HG03175 (cell line): ENCODE data around the gene LLPH.

Experiments used
- ATAC-seq: cut with Tn5 transposase; IDR thresholded peaks from one replicate; pipeline ENCODE4 v1.9.1; 2021; ENCODE audit warnings: mild to moderate bottlenecking, moderate library complexity; ENCODE audit not compliant: unreplicated experiment

The LLPH gene

DNA sequence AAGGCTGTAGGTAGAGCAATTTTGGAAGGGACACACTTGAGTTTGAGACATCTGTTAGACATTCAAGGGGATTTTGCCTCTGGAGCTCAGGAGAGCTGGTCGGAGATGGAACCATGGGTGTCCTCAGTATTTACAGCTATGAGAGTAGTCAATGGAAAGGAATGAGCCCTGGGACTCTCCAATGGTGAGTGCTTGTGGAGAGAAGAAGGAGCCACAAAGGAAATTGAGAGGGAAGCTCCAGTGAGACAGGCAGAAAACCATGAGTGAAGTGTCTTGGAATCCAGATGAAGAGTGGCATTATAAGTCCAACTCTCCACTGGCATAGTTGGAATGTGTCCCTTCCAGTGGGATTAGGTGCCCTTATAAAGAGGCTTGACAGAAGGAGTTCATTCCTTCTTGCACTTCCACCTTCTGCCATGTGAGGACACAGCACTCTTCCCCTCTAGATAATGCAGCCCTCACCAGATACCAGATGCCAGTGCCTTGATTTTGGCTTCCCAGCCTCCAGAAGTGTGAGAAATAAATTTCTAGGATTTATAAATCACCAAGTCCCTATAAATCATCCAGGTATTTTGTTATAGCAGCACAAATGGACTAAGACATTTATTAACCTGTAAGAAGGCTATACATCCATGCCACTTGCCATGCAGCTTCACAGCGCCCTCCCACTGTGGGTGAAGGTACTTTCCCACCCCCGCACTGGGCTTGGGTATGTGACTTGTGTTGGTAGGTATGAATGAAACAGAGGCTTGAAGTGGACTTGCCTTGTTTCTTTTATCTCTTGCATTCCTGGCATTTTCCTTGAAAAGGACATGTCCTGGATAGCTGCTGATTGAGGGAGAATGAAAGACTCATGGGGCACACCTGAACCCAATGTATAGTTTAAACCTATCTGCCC lies 27.3 kb downstream of the LLPH start:
- no peak for ATAC-seq

GRCh38 chr12:66092559-66093269 lies 37.8 kb downstream of the LLPH start:
- ATAC-seq = peak; percentile 57

DNA sequence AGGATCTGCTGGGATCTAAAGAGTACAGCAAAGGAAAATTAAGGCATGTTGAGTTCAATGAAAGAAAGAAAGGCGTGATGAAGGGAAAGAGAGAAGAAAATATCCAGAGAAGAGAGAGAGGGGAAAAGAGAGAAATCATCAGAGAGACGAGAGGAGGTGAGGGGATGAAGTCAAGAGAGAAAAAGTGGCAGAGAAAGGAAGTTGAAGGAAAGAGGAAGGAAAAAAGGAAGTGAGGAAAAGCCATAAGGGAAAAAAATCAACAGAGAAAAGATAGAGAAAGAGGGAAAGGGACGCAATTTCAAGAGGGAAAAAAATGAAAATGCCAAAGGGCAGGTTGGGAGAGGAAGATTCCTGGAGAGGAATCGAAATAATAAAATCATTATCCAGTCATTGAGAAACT lies 40.4 kb downstream of the LLPH start:
- no peak for ATAC-seq

DNA sequence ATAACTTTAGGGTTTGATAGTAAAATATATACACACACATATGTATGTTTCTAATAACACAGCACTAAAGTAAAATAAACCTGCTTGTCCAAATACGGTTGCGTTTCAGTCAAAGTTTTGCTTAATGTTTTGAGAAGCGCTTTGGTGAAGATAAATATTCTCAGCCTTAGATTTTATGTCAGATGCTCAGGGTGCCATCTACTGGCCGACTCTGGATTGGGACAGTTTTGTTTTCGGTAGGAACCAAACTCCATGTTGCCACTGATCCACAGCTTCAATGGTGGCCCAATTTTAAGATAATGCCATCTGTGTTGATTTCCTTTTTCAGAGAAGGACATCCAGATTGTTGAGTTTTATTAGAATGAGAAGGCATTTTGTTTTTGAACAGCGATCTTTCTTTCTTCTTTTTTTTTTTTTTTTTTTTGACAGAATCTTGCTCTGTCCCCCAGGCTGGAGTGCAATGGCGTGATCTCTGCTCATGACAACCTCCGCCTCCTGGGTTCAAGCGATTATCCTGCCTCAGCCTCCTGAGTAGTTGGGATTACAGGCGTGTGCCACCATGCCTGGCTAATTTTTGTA lies 43.1 kb downstream of the LLPH start:
- ATAC-seq = peak; percentile 81

- ATAC-seq = no peak
Observed at GRCh38 chr12:66085998-66086397, 44.6 kb downstream of the LLPH start.

- ATAC-seq = no peak
Observed at GRCh38 chr12:66085213-66085612, 45.3 kb downstream of the LLPH start.

- ATAC-seq = no peak
Observed at GRCh38 chr12:66083766-66084165, 46.8 kb downstream of the LLPH start.

DNA sequence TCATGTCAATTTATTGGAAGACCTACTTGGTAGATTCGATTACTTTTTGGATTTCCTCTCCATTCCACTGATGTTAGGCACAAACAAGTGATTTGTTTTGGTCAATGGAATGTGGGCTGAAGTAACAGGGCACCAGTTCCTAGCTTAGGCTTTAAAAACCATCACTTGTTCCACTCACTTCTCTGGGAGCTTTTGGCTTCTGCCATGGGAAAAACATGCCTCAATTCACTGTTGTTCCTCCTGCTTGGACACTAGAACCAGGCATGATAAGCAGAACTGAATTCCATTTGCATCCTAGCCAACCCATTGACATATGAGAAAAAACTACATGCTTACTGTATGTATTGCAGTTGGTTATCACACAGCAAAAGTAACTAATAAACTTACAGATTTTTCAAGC lies 47.8 kb downstream of the LLPH start:
- no peak for ATAC-seq

- ATAC-seq = no peak
Observed at GRCh38 chr12:66080791-66081190, 49.8 kb downstream of the LLPH start.

DNA sequence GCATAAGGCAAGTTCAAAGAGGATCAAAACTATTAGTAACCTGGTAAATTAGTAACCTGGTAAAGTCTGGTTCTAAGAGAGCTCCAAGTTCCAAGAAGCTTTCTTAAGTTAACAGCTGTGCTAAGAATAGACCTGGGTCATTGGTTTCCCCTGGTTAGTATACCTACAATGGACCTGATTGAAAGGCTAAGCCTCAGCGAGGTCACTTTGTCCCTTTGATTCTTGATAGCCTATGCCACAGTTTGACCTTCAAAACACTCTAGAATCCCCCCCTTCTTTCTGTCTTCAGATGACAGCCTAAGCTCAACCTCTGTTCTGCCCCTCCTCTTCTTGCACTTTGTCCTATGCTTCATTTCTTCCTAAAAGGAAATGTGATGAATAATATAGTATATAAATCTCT lies 53.0 kb downstream of the LLPH start:
- ATAC-seq = no peak

- no peak for ATAC-seq
Observed at GRCh38 chr12:66074561-66074960, 56.0 kb downstream of the LLPH start.

- peak; percentile 59 for ATAC-seq
Observed at GRCh38 chr12:66072566-66072965, 58.0 kb downstream of the LLPH start.

DNA sequence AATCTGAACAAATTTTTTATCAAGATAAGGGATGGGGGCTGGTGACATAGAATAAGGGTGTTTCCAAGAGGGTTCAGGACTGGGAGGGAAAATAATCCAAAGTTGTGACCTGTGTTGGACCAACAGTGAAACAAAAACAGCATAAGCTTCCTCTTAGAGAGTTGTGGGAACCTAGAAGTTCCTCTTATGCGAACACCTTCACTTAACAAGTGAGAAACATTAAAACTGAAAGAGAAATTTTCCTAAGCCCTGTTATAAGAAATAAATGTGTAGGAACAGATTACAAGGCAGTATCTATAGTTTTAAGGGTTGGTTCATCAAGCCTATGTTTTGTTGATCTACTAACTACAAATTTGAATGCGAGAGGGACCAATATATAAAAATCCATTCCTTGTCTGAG lies 58.4 kb downstream of the LLPH start:
- ATAC-seq = peak; percentile 79

DNA sequence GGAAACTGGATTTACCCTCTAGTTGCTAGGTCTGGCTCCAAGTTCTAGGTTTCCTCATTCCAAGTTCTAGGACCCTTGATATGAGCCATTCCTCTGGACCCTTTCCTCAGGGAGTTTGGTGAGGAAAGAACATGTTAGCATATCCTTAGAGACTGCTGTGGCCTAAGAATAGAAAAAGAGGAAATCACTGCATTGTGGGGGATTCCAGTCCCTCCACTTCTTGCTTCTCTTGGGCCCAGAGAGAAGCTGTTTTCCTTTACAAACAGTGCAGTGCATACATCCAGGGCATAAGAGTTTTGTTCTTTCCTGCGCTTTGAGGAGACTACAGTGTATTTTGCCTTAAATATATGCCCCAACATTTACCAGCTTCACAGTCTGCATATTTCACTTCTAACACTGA lies 59.0 kb downstream of the LLPH start:
- no peak for ATAC-seq

DNA sequence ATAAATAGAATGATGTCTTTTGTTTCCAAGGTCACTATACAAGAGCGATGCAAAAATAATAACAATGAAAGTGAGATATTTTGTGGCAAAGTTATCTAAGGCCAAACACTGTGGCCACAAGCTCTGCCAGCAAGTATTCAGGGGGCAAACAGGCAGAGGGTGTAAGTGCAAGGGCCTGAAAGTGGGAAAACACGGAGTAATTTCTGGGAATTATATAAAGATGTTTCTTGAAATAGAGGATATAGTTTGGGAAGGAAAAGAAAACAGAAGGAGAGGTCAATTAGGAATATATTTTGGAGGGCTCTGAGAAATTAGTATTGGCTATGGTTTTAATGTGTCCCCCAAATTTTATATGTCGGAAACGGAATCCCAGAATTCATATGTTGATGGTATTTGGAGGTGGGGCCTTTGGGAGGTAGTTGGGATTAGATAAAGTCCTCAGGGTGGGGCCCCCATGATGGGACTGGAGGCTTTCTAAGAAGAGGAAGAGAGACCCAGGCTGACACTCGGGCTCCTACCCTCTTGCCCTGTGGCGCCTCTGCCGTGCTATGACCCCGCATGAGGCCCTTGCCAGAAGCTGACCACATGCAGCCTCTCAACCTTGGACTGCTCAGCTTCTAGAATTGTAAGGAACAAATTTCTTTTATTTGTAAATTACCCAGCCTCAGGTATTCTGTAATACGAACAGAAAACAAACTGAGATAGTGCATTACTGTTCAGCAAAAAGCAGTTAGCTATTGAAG lies 60.0 kb downstream of the LLPH start:
- no peak for ATAC-seq

GRCh38 chr12:66066929-66067523 lies 63.5 kb downstream of the LLPH start:
- ATAC-seq = peak; percentile 20
